AML-193 (cell line): Measurements from ENCODE around the gene LHX8.
A peak's percentile ranks its signal among the peaks of the same experiment; 100 is the strongest.

Experiments
- DNase-seq, 2 experiments: peaks; one replicate each; lab custom pipeline; 2025; lab: John Stamatoyannopoulos, UW

The LHX8 gene

DNA sequence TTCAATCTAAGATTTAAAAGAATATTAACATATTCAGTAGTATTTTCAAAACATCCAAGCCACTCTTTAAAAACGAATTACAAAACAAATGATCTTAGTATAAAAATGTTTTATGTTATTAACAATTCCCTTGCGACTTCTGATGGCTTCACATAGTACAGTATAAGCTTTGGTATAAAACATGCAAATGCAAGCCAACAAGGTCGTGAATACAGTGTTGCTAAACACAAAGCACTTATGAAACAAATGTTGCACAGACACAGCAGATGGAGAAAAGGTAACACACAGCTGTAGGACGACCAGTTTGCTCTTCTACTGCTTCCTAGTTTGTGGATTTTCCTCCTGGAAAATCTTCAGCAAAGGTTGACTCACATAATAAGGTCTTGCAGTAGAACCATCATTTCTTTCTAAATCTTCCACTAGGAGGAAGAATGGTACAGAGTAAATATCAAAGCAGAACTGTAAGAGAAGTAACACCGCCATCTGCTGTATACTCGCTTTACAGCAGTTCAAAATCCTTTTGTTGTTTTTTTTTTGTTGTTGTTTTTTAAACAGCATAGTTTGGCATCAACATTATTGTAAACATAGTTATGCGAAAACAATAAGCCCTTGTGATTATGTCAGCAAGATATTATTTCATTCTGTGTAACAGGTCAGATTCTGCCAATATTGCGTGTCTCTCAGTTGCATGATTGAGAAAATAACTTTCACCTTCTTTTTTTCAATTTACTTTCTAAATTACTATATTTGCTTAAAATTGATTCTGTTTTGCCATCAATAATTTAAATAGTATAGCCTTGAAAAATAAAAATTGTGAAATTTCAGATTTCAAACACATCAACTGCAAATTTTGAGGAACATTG lies 69.5 kb downstream of the LHX8 start:
- peak; percentile 46 to 48 for DNase-seq

- no peak for DNase-seq
Measured at GRCh38 chr1:75208862-75209261, 74.7 kb downstream of the LHX8 start.
